ENCODE results near the gene C12orf43. TPM values are rescaled to one million over a fixed set of nuclear protein-coding genes. Genes with fewer than 3 reads are reported as not detected.

Gene C12orf43
- total RNA-seq, 2 donors from 2014 or later: 21.4 to 26.8 TPM

DNA sequence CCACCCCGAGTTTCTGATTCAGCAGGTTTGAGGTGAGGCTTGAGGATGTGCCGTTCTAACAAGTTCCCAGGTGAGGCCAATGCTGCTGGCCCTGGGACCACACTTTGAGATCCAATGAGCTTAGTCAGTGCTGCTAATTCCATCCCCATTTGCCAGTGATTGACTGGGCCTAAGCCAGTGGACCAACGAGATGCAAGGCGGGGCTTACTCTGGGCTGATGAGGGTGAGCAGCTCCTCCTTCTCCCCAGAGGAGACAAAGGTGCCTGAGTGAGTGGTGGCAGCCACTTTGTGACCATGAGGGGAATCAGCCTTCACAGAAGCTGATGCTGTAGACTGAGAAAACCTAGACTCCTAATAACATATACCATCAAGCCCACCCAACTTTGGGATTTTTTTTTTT lies 61.1 kb downstream of the C12orf43 start:
- H3K9me3 ChIP-seq (ENCODE audit: control insufficient read depth, low read length): peaks cover 4% of the 10 kb centered on the region
- no peak overlapping the region for H3K27ac Mint-ChIP-seq
- peaks cover 3% of the 10 kb centered on the region for H3K27me3 Mint-ChIP-seq (ENCODE audit: insufficient read depth)
- TF ChIP-seq CTCF (conservative IDR thresholded peaks at IDR 0.05): no peak
- DNase-seq: no peak
- H3K4me1 ChIP-seq (ENCODE audit: control insufficient read depth, insufficient read depth, low read length): peaks cover 4% of the 10 kb centered on the region
- no peak overlapping the region for H3K4me3 ChIP-seq (ENCODE audit: low read length)
- H3K4me3 Mint-ChIP-seq: no peak overlapping the region
- H3K4me1 Mint-ChIP-seq: peaks cover 7% of the 10 kb centered on the region
- no peaks in the 10 kb centered on the region for H3K36me3 ChIP-seq (ENCODE audit: control insufficient read depth, insufficient read depth, low read length)
- no peak overlapping the region for H3K27ac ChIP-seq (ENCODE audit: low read depth, low read length)
- 83 to 88% methylated on average over 4 of the region's 4 CpGs for WGBS, 2 experiments (ENCODE audit: insufficient coverage in 1 of 2, insufficient read length in 1 of 2)
- no peaks in the 10 kb centered on the region for H3K36me3 Mint-ChIP-seq (ENCODE audit: low read depth)
- no peaks in the 10 kb centered on the region for H3K27me3 ChIP-seq (ENCODE audit: control insufficient read depth, insufficient read depth, low read length, poor library complexity, severe bottlenecking)
- H3K9ac ChIP-seq (ENCODE audit: extremely low read depth, low read length, poor library complexity, severe bottlenecking): no peak overlapping the region
- H3K9me3 Mint-ChIP-seq: peaks cover 12% of the 10 kb centered on the region

- no peaks in the 10 kb centered on the region for H3K27me3 ChIP-seq (ENCODE audit: control insufficient read depth, insufficient read depth, low read length, poor library complexity, severe bottlenecking)
- Mint-ChIP-seq H3K36me3 (ENCODE audit: low read depth) (no peaks in the 10 kb centered on the region), H3K27ac (no peak overlapping the region), H3K4me1 (no peaks in the 10 kb centered on the region), H3K9me3 (peaks cover 19% of the 10 kb centered on the region), H3K27me3 (ENCODE audit: insufficient read depth) (no peaks in the 10 kb centered on the region), H3K4me3 (no peak overlapping the region)
- H3K4me3 ChIP-seq (ENCODE audit: low read length): no peak overlapping the region
- TF ChIP-seq CTCF (conservative IDR thresholded peaks at IDR 0.05): no peak
- H3K9ac ChIP-seq (ENCODE audit: extremely low read depth, low read length, poor library complexity, severe bottlenecking): no peak overlapping the region
- H3K36me3 ChIP-seq (ENCODE audit: control insufficient read depth, insufficient read depth, low read length): no peaks in the 10 kb centered on the region
- H3K4me1 ChIP-seq (ENCODE audit: control insufficient read depth, insufficient read depth, low read length): no peaks in the 10 kb centered on the region
- H3K9me3 ChIP-seq (ENCODE audit: control insufficient read depth, low read length): peaks cover 4% of the 10 kb centered on the region
- DNase-seq: no peak
- 82 to 97% methylated on average over 5 of the region's 5 CpGs for WGBS, 2 experiments (ENCODE audit: insufficient coverage in 1 of 2, insufficient read length in 1 of 2)
- no peak overlapping the region for H3K27ac ChIP-seq (ENCODE audit: low read depth, low read length)
Measured at GRCh38 chr12:120950807-120951206, 65.5 kb downstream of the C12orf43 start.

Other genes starting within 250 kb of the C12orf43 start
- gene SPPL3, start 112.1 kb downstream of the C12orf43 start, total RNA-seq: 10 to 100 TPM; 41.1 to 46.8 TPM
- gene HNF1A, start 37.9 kb downstream of the C12orf43 start, total RNA-seq: under 1 TPM; 0.24 to 0.42 TPM
- gene OASL, start 22.8 kb upstream of the C12orf43 start, total RNA-seq: not detected
- gene P2RX7, start 116.4 kb upstream of the C12orf43 start, total RNA-seq: under 1 TPM in 1 of 2 donors, not detected in 1; 0.18 TPM
- gene P2RX4, start 193.6 kb upstream of the C12orf43 start, total RNA-seq: 10 to 100 TPM; 11.5 to 21.1 TPM